ENCODE measurements around the gene ADORA2B. TPM values are rescaled to one million over a fixed set of nuclear protein-coding genes. Genes with fewer than 3 reads are reported as not detected.

ADORA2B gene
- total RNA-seq, 2 donors from 2014 or later: 1.8 to 2.0 TPM

DNA sequence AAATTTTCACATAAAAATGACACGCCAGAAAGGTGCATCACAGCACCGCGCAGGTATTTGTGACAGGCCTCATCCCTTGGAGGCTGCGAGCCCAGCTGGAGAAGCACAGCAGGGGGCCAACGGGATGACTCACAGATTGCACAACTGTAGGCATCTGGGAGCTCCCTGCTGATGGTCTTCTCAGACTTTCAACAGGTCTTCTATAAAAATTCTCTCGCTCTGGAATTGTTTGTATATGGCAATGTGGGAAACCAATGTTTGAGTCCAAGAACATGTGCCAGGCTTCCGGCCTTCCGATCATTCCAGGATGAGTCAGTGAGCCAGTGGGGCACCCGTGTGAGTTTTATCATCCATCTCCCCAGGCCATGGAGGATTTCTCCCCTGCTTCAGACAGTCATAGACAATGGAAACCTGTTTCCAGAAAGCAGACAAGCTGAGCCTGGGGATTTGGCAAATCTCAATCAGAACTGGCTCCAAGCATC lies 24.1 kb upstream of the ADORA2B start:
- H3K4me1 Mint-ChIP-seq: peaks cover 10% of the 10 kb centered on the region
- TF ChIP-seq CTCF (conservative IDR thresholded peaks at IDR 0.05): no peak
- peaks cover 11% of the 10 kb centered on the region for H3K27me3 Mint-ChIP-seq (ENCODE audit: insufficient read depth)
- H3K9ac ChIP-seq (ENCODE audit: extremely low read depth, low read length, poor library complexity, severe bottlenecking): no peak overlapping the region
- no peak overlapping the region for H3K27ac ChIP-seq (ENCODE audit: low read depth, low read length)
- no peaks in the 10 kb centered on the region for H3K27me3 ChIP-seq (ENCODE audit: control insufficient read depth, insufficient read depth, low read length, poor library complexity, severe bottlenecking)
- H3K27ac Mint-ChIP-seq: no peak overlapping the region
- no peaks in the 10 kb centered on the region for H3K36me3 Mint-ChIP-seq (ENCODE audit: low read depth)
- no peaks in the 10 kb centered on the region for H3K9me3 ChIP-seq (ENCODE audit: control insufficient read depth, low read length)
- H3K4me3 ChIP-seq (ENCODE audit: low read length): no peak overlapping the region
- WGBS, 2 experiments (ENCODE audit: insufficient coverage in 1 of 2, insufficient read length in 1 of 2): 85 to 92% methylated on average over 6 to 9 of the region's 9 CpGs
- H3K4me1 ChIP-seq (ENCODE audit: control insufficient read depth, insufficient read depth, low read length): no peaks in the 10 kb centered on the region
- H3K4me3 Mint-ChIP-seq: no peak overlapping the region
- DNase-seq: no peak
- H3K36me3 ChIP-seq (ENCODE audit: control insufficient read depth, insufficient read depth, low read length): no peaks in the 10 kb centered on the region
- H3K9me3 Mint-ChIP-seq: peaks cover 1% of the 10 kb centered on the region

GRCh38 chr17:15921640-15922039 lies 23.3 kb upstream of the ADORA2B start:
- Histone ChIP-seq H3K4me3 (ENCODE audit: low read length) (no peak overlapping the region), H3K9me3 (ENCODE audit: control insufficient read depth, low read length) (no peaks in the 10 kb centered on the region), H3K4me1 (ENCODE audit: control insufficient read depth, insufficient read depth, low read length) (no peaks in the 10 kb centered on the region), H3K27ac (ENCODE audit: low read depth, low read length) (no peak overlapping the region), H3K27me3 (ENCODE audit: control insufficient read depth, insufficient read depth, low read length, poor library complexity, severe bottlenecking) (no peaks in the 10 kb centered on the region), H3K9ac (ENCODE audit: extremely low read depth, low read length, poor library complexity, severe bottlenecking) (no peak overlapping the region), H3K36me3 (ENCODE audit: control insufficient read depth, insufficient read depth, low read length) (no peaks in the 10 kb centered on the region)
- H3K9me3 Mint-ChIP-seq: peaks cover 1% of the 10 kb centered on the region
- peaks cover 9% of the 10 kb centered on the region for H3K4me1 Mint-ChIP-seq
- peaks cover 6% of the 10 kb centered on the region for H3K27me3 Mint-ChIP-seq (ENCODE audit: insufficient read depth)
- no peak overlapping the region for H3K27ac Mint-ChIP-seq
- no peak overlapping the region for H3K4me3 Mint-ChIP-seq
- DNase-seq: no peak
- H3K36me3 Mint-ChIP-seq (ENCODE audit: low read depth): no peaks in the 10 kb centered on the region
- no peak for TF ChIP-seq CTCF (conservative IDR thresholded peaks at IDR 0.05)

DNA sequence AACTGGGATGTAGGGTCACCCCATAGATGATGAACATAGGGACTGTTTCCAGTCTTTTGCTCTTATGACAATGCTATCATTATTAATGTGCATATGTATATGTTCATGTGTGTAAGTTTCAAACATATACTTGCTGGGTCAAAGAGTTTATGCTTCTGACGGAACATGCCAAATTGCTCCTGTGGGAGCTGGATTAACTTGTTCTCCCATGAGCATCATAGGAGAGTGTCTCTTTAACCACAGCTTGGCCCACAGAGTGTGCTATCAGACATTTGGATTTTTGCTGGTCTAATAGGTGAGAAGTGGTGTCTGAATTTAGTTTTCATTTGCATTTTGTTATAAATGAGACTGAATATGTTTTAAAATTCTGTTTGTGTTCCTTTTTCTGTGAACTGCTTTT lies 22.3 kb upstream of the ADORA2B start:
- H3K4me1 ChIP-seq (ENCODE audit: control insufficient read depth, insufficient read depth, low read length): no peaks in the 10 kb centered on the region
- WGBS, 2 experiments (ENCODE audit: insufficient coverage in 1 of 2, insufficient read length in 1 of 2): 100% methylated on average over 1 of the region's 1 CpG
- no peak for TF ChIP-seq CTCF (conservative IDR thresholded peaks at IDR 0.05)
- Mint-ChIP-seq H3K9me3 (peaks cover 1% of the 10 kb centered on the region), H3K27me3 (ENCODE audit: insufficient read depth) (peaks cover 6% of the 10 kb centered on the region), H3K4me3 (no peak overlapping the region), H3K4me1 (peaks cover 8% of the 10 kb centered on the region), H3K36me3 (ENCODE audit: low read depth) (no peaks in the 10 kb centered on the region), H3K27ac (no peak overlapping the region)
- H3K4me3 ChIP-seq (ENCODE audit: low read length): no peak overlapping the region
- no peaks in the 10 kb centered on the region for H3K27me3 ChIP-seq (ENCODE audit: control insufficient read depth, insufficient read depth, low read length, poor library complexity, severe bottlenecking)
- no peak overlapping the region for H3K9ac ChIP-seq (ENCODE audit: extremely low read depth, low read length, poor library complexity, severe bottlenecking)
- H3K36me3 ChIP-seq (ENCODE audit: control insufficient read depth, insufficient read depth, low read length): no peaks in the 10 kb centered on the region
- H3K27ac ChIP-seq (ENCODE audit: low read depth, low read length): no peak overlapping the region
- H3K9me3 ChIP-seq (ENCODE audit: control insufficient read depth, low read length): no peaks in the 10 kb centered on the region
- no peak for DNase-seq

Measured in endodermal cell (in vitro differentiated cells).